ENCODE measurements around the gene CDH23.

Gene CDH23

DNA sequence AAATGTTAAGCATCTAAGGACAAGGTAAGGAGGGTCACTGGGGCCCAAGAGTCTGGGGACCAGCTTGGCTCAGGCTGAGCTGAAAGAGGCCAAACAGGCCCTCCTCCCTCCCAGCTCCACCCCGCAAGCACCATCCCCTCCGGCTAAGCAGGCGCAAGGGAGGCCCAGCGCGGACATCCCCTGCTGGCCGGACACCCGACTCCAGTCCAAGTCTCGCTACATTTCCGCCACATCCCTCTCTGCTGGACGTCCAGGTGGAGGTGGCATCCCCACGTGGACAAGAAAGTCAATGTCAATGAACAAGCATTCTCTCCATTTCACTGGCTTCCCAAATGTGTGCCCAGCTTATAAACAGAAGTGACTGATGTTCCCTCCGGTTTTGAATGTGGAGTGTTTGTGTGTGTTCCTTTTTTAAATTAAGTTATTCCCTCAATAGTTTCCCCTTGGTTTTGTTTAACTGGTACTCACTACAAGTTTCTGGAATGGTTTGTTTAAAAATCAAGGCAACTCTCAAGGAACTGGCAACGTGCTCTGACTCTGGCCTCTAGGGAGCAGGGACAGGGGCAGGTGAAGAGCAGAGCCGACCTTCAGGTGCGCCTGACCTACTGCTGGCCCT lies 418.9 kb downstream of the CDH23 start:
- no peak for DNase-seq (ENCODE audit: low read depth, low spot score)

GRCh38 chr10:71816421-71816851 lies 419.7 kb downstream of the CDH23 start:
- no peak for DNase-seq (ENCODE audit: low read depth, low spot score)

GRCh38 chr10:71816936-71817618 lies 420.4 kb downstream of the CDH23 start:
- no peak for DNase-seq (ENCODE audit: low read depth, low spot score)

- no peak for DNase-seq (ENCODE audit: low read depth, low spot score)
Observed at GRCh38 chr10:71817831-71818655, 421.3 kb downstream of the CDH23 start.

- DNase-seq (ENCODE audit: low read depth, low spot score), result no peak
Observed at GRCh38 chr10:71818674-71819260, 422.0 kb downstream of the CDH23 start.

GRCh38 chr10:71819441-71819861 lies 422.7 kb downstream of the CDH23 start:
- DNase-seq (ENCODE audit: low read depth, low spot score), result no peak

- DNase-seq (ENCODE audit: low read depth, low spot score), result no peak
Observed at GRCh38 chr10:71819985-71820384, 423.3 kb downstream of the CDH23 start.

DNA sequence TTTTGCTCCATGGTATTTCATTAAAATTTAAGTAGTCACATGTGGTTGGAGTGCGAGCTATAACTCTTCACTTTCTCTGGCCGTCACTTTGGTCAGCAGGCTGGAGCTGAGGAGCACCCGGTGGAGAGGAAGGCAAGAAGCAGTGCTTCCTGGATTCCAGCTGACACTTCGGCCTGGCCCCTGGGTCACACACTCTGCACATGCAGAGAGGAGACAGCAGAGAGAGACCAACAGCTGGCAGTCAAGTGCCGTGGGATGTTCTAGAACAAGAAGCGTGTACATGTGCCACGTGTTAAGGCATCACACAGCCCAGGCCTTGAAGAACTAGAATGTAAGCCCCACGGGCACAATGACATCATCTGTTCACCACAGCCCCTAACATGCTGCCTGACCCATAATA lies 424.2 kb downstream of the CDH23 start:
- DNase-seq (ENCODE audit: low read depth, low spot score), result no peak

- no peak for DNase-seq (ENCODE audit: low read depth, low spot score)
Observed at GRCh38 chr10:71821909-71822763, 425.4 kb downstream of the CDH23 start.

DNA sequence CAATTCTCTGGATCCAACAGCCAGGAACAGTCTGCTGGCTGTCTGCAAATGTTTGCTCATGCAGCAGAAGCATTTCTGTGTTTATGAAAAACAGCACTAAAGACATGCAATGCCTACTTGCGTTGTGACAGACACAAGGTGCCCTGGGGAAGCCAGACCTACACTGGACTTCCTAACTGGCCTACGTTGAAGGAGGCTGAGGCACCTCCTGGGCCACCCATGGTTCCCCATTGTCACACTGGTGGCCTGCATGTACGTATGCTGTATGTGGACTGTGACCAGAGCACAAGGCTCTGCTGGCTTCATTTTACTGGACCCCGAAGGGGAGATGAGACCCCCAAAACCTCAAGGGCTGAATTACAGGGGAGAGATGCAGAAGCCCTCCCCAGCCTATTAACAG lies 426.6 kb downstream of the CDH23 start:
- no peak for DNase-seq (ENCODE audit: low read depth, low spot score)

- DNase-seq (ENCODE audit: low read depth, low spot score), result no peak
Observed at GRCh38 chr10:71824333-71824732, 427.6 kb downstream of the CDH23 start.

DNA sequence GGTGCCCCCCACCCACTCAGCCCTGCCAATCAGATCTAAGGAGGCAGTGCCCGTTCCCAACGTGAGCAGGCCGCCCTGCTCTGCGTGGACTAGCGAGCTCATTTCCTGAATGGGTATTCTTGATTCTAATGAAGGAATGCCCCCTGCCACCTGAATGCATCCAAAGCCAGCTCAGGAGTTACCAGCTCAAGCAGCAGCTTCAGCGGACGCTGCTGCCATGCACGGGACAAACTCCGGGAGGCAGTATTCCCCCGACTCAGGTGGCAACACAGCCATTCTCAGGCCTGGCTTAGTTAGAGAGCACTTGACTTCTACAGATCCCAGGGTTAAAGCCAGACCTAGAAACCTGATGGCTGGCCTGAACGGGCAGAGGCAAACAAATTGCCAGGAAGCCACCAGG lies 428.5 kb downstream of the CDH23 start:
- DNase-seq (ENCODE audit: low read depth, low spot score), result no peak

- DNase-seq (ENCODE audit: low read depth, low spot score), result no peak
Observed at GRCh38 chr10:71827852-71828251, 431.1 kb downstream of the CDH23 start.

GRCh38 chr10:71828702-71829101 lies 432.0 kb downstream of the CDH23 start:
- no peak for DNase-seq (ENCODE audit: low read depth, low spot score)

DNA sequence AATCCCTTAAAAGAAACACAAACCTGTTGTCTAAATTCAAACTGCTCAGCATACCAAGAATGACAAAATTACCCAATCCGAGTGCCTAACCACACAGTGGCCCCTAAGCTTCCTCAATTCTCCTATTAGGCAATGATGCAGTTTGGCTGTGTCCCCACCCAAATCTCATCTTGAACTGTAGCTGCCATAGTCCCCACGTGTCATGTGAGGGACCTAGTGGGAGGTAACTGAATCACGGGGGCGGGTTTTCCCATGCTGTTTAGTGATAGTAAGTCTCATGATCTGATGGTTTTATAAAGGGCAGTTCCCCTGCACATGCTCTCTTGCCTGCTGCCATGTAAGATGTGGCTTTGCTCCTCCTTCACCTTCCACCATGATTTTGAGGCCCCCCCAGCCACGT lies 432.5 kb downstream of the CDH23 start:
- no peak for DNase-seq (ENCODE audit: low read depth, low spot score)

- DNase-seq (ENCODE audit: low read depth, low spot score), result no peak
Observed at GRCh38 chr10:71829896-71830295, 433.2 kb downstream of the CDH23 start.

- no peak for DNase-seq (ENCODE audit: low read depth, low spot score)
Observed at GRCh38 chr10:71830726-71831125, 434.0 kb downstream of the CDH23 start.

GRCh38 chr10:71831646-71832552 lies 435.2 kb downstream of the CDH23 start:
- no peak for DNase-seq (ENCODE audit: low read depth, low spot score)

GRCh38 chr10:71832967-71833366 lies 436.2 kb downstream of the CDH23 start:
- DNase-seq (ENCODE audit: low read depth, low spot score), result no peak
